Measurements from ENCODE around the gene CGB8.

CGB8 gene

GRCh38 chr19:49016067-49016839, 32.7 kb downstream of the CGB8 start:
- TF ChIP-seq SIN3A (IDR thresholded peaks at IDR 0.05; ENCODE audit: borderline replicate concordance, insufficient read depth, low read length) (no peak), POLR2AphosphoS5 (IDR thresholded peaks at IDR 0.05; ENCODE audit: low read depth, low read length) (no peak), REST (IDR thresholded peaks at IDR 0.05; ENCODE audit: insufficient read depth in 1 of 2, low read depth in 2 of 2, low read length in 2 of 2) (no peak), TAF1 (IDR thresholded peaks at IDR 0.05; ENCODE audit: borderline replicate concordance, insufficient read depth, low read length) (no peak)

- TF ChIP-seq SIN3A (IDR thresholded peaks at IDR 0.05; ENCODE audit: borderline replicate concordance, insufficient read depth, low read length), result no peak
- no peak for TF ChIP-seq FOXP2 (optimal IDR thresholded peaks at IDR 0.05; ENCODE audit: borderline replicate concordance, extremely low read depth, extremely low read length, insufficient read depth)
- TF ChIP-seq REST (IDR thresholded peaks at IDR 0.05; ENCODE audit: insufficient read depth in 1 of 2, low read depth in 2 of 2, low read length in 2 of 2), result no peak
- TF ChIP-seq POLR2AphosphoS5 (IDR thresholded peaks at IDR 0.05; ENCODE audit: low read depth, low read length), result no peak
- TF ChIP-seq TAF1 (IDR thresholded peaks at IDR 0.05; ENCODE audit: borderline replicate concordance, insufficient read depth, low read length), result no peak
Measured at GRCh38 chr19:49014870-49015255, 34.0 kb downstream of the CGB8 start.

- TF ChIP-seq REST (IDR thresholded peaks at IDR 0.05; ENCODE audit: insufficient read depth in 1 of 2, low read depth in 2 of 2, low read length in 2 of 2) (no peak), POLR2AphosphoS5 (IDR thresholded peaks at IDR 0.05; ENCODE audit: low read depth, low read length) (no peak), SIN3A (IDR thresholded peaks at IDR 0.05; ENCODE audit: borderline replicate concordance, insufficient read depth, low read length) (no peak), TAF1 (IDR thresholded peaks at IDR 0.05; ENCODE audit: borderline replicate concordance, insufficient read depth, low read length) (no peak), FOXP2 (optimal IDR thresholded peaks at IDR 0.05; ENCODE audit: borderline replicate concordance, extremely low read depth, extremely low read length, insufficient read depth) (no peak)
Measured at GRCh38 chr19:49014123-49014869, 34.6 kb downstream of the CGB8 start.

- TF ChIP-seq REST (IDR thresholded peaks at IDR 0.05; ENCODE audit: insufficient read depth in 1 of 2, low read depth in 2 of 2, low read length in 2 of 2) (no peak), SIN3A (IDR thresholded peaks at IDR 0.05; ENCODE audit: borderline replicate concordance, insufficient read depth, low read length) (no peak), TAF1 (IDR thresholded peaks at IDR 0.05; ENCODE audit: borderline replicate concordance, insufficient read depth, low read length) (no peak), POLR2AphosphoS5 (IDR thresholded peaks at IDR 0.05; ENCODE audit: low read depth, low read length) (no peak), FOXP2 (optimal IDR thresholded peaks at IDR 0.05; ENCODE audit: borderline replicate concordance, extremely low read depth, extremely low read length, insufficient read depth) (no peak)
Measured at GRCh38 chr19:49011194-49011593, 37.7 kb downstream of the CGB8 start.

Data from PFSK-1 (cell line).